Tibial artery (tissue), 4 donors: ENCODE data around the gene ERVW-1.

Experiments
- DNase-seq, 2 donors: peaks; one replicate each; pipeline ENCODE4 v3.0.0-alpha.2; 2019
- H3K27ac ChIP-seq, 2 donors: fragments of 200-600 bp; sonication (generic) in 1 of 2; 1 replicate in 1 of 2; 2 replicates in 1 of 2; pipeline ENCODE4 v1.5.1; 2018 to 2019; ENCODE audit warnings: mild to moderate bottlenecking in 1 of 2
- H3K27me3 ChIP-seq, 2 donors: fragments of 200-600 bp; sonication (generic) in 1 of 2; one replicate each; pipeline versions ENCODE4 v1.5.1 to v1.6.0; 2016 to 2019
- H3K36me3 ChIP-seq, 3 donors: fragments of 200-600 bp; sonication (generic) in 2 of 3; one replicate each; pipeline ENCODE4 v1.5.1; 2016 to 2019; ENCODE audit warnings: mild to moderate bottlenecking in 2 of 3
- H3K4me1 ChIP-seq, 4 donors: fragments of 200-600 bp; sonication (generic) in 2 of 4; 1 replicate in 3 of 4; 2 replicates in 1 of 4; pipeline ENCODE4 v1.5.1; 2016 to 2019
- H3K4me3 ChIP-seq, 2 donors: fragments of 200-600 bp; sonication (generic) in 1 of 2; 1 replicate in 1 of 2; 2 replicates in 1 of 2; pipeline ENCODE4 v1.5.1; 2018 to 2019; ENCODE audit warnings: mild to moderate bottlenecking in 2 of 2
- H3K9me3 ChIP-seq, 3 donors: fragments of 200-600 bp; sonication (generic) in 1 of 3; one replicate each; pipeline ENCODE4 v1.5.1; 2016 to 2019
- intact Hi-C: fragments of 100-400 bp; cut with DNase I; formaldehyde crosslinking; loops from one replicate; pipeline ENCODE4 v1.15.0; 2023; ENCODE audit warnings: low total_unique reads
- TF ChIP-seq, protein P1 (sequence below), 2 experiments: fragments of 200-600 bp in 1 of 2; fragments of 450-650 bp in 1 of 2; IDR thresholded peaks; one replicate each; pipeline ENCODE4 v1.5.1; 2017 to 2019; ENCODE audit warnings: antibody characterized with exemption in 2 of 2, mild to moderate bottlenecking in 1 of 2, moderate library complexity in 1 of 2

Gene ERVW-1

DNA sequence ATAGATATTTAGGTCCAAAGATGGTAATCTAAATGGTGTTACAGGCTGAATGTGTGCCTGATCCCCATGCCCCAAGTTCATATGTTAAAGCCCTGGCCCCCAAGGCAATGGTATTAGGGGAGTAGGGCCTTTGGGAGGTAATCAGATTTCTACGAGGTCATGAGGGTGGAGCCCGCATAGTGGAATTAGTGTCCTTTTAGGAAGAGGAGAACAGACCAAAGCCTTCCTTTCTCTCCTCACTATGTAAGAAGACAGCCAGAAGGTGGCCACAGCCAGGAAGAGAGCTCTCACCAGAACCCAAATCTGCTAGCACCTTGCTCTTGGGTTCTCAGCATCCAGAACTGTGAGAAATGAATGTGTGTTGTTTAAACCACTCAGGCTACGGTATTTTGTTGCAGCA lies 15.2 kb downstream of the ERVW-1 start:
- intact Hi-C loops: no loop called here
- Histone ChIP-seq H3K36me3 (peaks cover under 1 to 23% (median 12%) of the 10 kb centered on the region in 3 donors), H3K27ac (no peak overlapping the region), H3K27me3 (no peaks in the 10 kb centered on the region), H3K4me3 (no peak overlapping the region), H3K9me3 (no peaks in the 10 kb centered on the region), H3K4me1 (no peaks in the 10 kb centered on the region)
- TF ChIP-seq, protein P1, sequence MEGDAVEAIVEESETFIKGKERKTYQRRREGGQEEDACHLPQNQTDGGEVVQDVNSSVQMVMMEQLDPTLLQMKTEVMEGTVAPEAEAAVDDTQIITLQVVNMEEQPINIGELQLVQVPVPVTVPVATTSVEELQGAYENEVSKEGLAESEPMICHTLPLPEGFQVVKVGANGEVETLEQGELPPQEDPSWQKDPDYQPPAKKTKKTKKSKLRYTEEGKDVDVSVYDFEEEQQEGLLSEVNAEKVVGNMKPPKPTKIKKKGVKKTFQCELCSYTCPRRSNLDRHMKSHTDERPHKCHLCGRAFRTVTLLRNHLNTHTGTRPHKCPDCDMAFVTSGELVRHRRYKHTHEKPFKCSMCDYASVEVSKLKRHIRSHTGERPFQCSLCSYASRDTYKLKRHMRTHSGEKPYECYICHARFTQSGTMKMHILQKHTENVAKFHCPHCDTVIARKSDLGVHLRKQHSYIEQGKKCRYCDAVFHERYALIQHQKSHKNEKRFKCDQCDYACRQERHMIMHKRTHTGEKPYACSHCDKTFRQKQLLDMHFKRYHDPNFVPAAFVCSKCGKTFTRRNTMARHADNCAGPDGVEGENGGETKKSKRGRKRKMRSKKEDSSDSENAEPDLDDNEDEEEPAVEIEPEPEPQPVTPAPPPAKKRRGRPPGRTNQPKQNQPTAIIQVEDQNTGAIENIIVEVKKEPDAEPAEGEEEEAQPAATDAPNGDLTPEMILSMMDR (IDR thresholded peaks at IDR 0.05): no peak
- no peak for DNase-seq

DNA sequence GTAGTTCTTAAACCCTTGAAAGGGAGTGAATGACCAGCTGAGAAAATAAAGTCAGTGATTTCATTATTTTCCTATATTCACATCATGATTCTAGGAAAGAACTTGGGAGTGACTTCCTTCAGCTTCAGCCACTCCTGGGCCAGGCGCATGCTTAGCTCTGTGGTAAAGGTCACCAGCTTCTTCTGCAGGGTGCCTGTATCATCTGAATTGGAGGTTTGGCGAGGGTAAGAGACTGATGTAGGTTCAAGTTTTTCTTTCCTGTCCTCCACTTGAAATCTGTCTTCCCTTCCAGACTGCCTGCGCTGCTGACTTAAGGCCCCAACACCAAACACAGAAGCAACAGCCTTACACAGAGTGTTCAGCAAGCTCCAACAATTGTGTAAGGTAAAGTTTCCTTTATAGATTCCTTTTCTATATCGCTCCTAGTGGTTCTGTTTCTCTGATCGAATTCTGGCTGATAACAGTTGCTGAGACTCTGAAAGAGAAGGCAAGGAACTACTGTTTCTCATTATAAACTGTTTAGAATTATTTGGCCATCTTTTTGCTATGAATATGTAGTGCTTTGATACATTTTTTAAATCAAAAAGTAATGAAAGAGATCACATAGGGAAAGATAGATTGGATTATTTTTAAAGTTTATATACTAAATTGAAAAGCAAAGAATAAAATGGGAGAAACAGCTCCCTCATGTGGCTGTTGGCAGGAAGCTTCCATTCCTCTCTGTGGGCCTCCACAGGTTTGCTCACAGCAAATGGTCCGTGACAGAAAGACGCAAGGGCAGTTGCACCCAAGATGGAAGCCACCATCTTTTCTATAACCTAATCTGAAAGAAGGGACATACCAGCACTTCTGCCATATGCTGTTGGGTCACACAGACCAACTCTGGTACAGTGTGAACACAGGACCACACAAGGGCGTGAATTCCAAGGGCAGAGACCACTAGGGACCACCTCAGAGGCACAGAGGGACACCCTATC lies 16.4 kb downstream of the ERVW-1 start:
- intact Hi-C loops: no loop called here
- Histone ChIP-seq H3K4me1 (no peaks in the 10 kb centered on the region), H3K27me3 (no peaks in the 10 kb centered on the region), H3K27ac (no peak overlapping the region), H3K9me3 (no peaks in the 10 kb centered on the region), H3K4me3 (no peak overlapping the region), H3K36me3 (peaks cover 13 to 31% (median 25%) of the 10 kb centered on the region in 3 donors)
- no peak for DNase-seq
- TF ChIP-seq, protein P1 (IDR thresholded peaks at IDR 0.05): peak; percentile 20 to 44

DNA sequence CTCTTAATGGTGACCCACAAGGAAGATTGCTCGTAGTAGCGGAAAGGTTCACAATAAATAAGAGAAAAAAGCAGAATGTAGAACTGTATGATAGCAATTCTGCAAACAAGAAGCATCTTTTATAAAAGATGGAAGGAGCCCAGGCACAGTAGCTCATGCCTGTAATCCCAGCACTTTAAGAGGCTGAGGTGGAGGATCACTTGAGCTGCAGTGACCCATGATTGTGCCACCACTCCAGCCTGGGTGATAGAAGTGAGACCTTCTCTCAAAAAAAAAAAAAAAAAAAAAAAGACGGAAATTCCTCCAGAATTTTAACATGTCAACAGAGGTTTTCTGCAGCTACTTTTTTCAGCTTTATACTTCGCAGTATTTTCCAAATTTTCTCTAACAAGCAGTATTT lies 17.2 kb downstream of the ERVW-1 start:
- Histone ChIP-seq H3K9me3 (no peaks in the 10 kb centered on the region), H3K36me3 (peaks cover 21 to 39% (median 32%) of the 10 kb centered on the region in 3 donors), H3K4me1 (no peaks in the 10 kb centered on the region), H3K27me3 (no peaks in the 10 kb centered on the region), H3K27ac (no peak overlapping the region), H3K4me3 (no peak overlapping the region)
- TF ChIP-seq, protein P1 (IDR thresholded peaks at IDR 0.05): no peak
- DNase-seq: no peak
- intact Hi-C loops: no loop called here

DNA sequence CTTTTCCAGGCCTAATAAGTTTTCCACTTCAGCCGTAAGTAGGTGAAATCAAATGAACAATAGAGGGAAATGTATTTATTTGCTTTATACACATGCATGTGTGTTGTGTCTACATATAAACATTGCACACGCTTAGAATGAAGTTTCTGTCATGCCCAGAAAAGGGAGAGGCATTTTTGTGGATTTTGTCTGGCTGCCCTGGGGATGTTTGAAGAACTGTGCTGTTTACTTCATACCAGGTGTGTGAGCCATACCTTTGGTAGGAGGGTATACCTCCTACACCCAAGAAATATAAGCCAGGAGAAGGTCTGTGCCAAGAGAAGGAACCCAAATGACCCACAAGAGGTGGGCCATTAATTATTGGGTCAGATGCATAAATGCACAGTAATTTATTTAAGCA lies 17.6 kb downstream of the ERVW-1 start:
- TF ChIP-seq, protein P1 (IDR thresholded peaks at IDR 0.05): no peak
- no peak for DNase-seq
- no peaks in the 10 kb centered on the region for H3K4me1 ChIP-seq
- intact Hi-C loops: no loop called here
- H3K27ac ChIP-seq: no peak overlapping the region
- no peaks in the 10 kb centered on the region for H3K9me3 ChIP-seq
- no peaks in the 10 kb centered on the region for H3K27me3 ChIP-seq
- H3K36me3 ChIP-seq: peaks cover 25 to 41% (median 36%) of the 10 kb centered on the region in 3 donors
- no peak overlapping the region for H3K4me3 ChIP-seq

DNA sequence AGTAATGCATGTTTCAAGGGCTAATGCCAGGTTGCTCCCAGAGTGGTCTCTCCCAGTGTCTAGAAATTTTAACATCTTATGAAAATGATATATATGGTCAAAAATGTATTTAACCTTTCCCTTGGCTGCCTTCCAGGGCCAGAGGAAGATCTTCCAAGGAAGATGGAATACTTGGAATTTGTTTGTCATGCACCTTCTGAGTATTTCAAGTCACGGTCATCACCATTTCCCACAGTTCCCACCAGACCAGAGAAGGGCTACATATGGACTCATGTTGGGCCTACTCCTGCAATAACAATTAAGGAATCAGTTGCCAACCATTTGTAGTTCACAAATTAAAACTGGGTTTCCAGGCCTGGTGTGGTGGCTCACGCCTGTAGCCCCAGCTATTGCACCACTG lies 21.5 kb downstream of the ERVW-1 start:
- Histone ChIP-seq H3K4me1 (no peaks in the 10 kb centered on the region), H3K4me3 (no peak overlapping the region), H3K9me3 (no peaks in the 10 kb centered on the region), H3K36me3 (peaks cover 53 to 72% (median 65%) of the 10 kb centered on the region in 3 donors), H3K27ac (no peak overlapping the region), H3K27me3 (no peaks in the 10 kb centered on the region)
- intact Hi-C loops: no loop called here
- DNase-seq: no peak
- TF ChIP-seq, protein P1 (IDR thresholded peaks at IDR 0.05): no peak
